Endothelial cell of umbilical vein (primary cell): Measurements from ENCODE around the gene PRRT1. TPM values are rescaled to one million over a fixed set of nuclear protein-coding genes. Genes with fewer than 3 reads are reported as not detected.

ENCODE experiments used
- BruUV-seq: library from RNA; stranded (reverse); fragments of 400-500 nt; replicated peaks from 2 replicates; lab custom pipeline; 2021; lab: Mats Ljungman, UMichigan
- CTCF ChIA-PET: fragments of 300-600, 350-600 bp; sonication (Branson Sonifier 250); formaldehyde crosslinking; loops from one replicate; lab custom pipeline; 2021; ENCODE audit warnings: antibody characterized with exemption, inconsistent platforms; lab: Charles Lee
- POLR2A ChIA-PET: fragments of 300-600, 350-600 bp; sonication (Branson Sonifier 250); formaldehyde crosslinking; loops from one replicate; lab custom pipeline; 2021; ENCODE audit warnings: antibody characterized with exemption, inconsistent platforms; lab: Charles Lee
- DNase-seq: peaks from one replicate; pipeline ENCODE4 v3.0.0-alpha.2; 2011; ENCODE audit warnings: low read depth, low spot score
- FAIRE-seq: peaks from 2 replicates; lab custom pipeline; 2011; peaks lifted over from hg19 to GRCh38; lab: Jason Lieb, UNC
- H2AFZ ChIP-seq: 2 replicates; pipeline ENCODE4 v1.6.0; 2012; ENCODE audit warnings: low read depth, low read length, control low read depth, inconsistent platforms
- H3K27ac ChIP-seq: 2 replicates; pipeline ENCODE4 v1.5.1; 2011; ENCODE audit warnings: low read depth, mild to moderate bottlenecking, control low read depth, low read length, moderate library complexity; ENCODE audit not compliant: insufficient read depth
- H3K27me3 ChIP-seq, 2 experiments: 2 replicates each; pipeline versions ENCODE4 v1.6.0 to v1.6.1; 2011; ENCODE audit warnings: low read length in 2 of 2, mixed read lengths in 1 of 2; ENCODE audit not compliant: control insufficient read depth in 2 of 2, insufficient read depth in 2 of 2
- H3K36me3 ChIP-seq, 2 experiments: 2 replicates in 1 of 2; 3 replicates in 1 of 2; pipeline ENCODE4 v1.5.1; 2011; ENCODE audit warnings: low read length in 2 of 2, mild to moderate bottlenecking in 1 of 2, moderate library complexity in 1 of 2; ENCODE audit not compliant: control insufficient read depth in 2 of 2, insufficient read depth in 2 of 2; ENCODE audit errors: extremely low read depth in 1 of 2
- H3K4me1 ChIP-seq: 3 replicates; pipeline ENCODE4 v1.5.1; 2011; ENCODE audit warnings: mild to moderate bottlenecking, low read length; ENCODE audit not compliant: control insufficient read depth, insufficient read depth; ENCODE audit errors: extremely low read depth
- H3K4me2 ChIP-seq: 2 replicates; pipeline ENCODE4 v1.6.1; 2011; ENCODE audit warnings: low read length, control low read depth, mixed read lengths; ENCODE audit not compliant: insufficient read depth
- H3K4me3 ChIP-seq, 3 experiments: fragments of 200-600 bp in 1 of 3; sonication (generic), shearing (Covaris generic) in 1 of 3; replicated peaks in 1 of 3; 2 replicates each; pipeline ENCODE4 v1.5.1; 2011 to 2016; ENCODE audit warnings: control low read depth in 3 of 3, low read length in 3 of 3, mild to moderate bottlenecking in 2 of 3, inconsistent platforms in 1 of 3, low read depth in 1 of 3, moderate library complexity in 1 of 3; ENCODE audit not compliant: insufficient read depth in 1 of 3
- H3K79me2 ChIP-seq: 2 replicates; pipeline ENCODE4 v1.6.0; 2012; ENCODE audit warnings: low read length, inconsistent platforms; ENCODE audit not compliant: control insufficient read depth, insufficient read depth
- H3K9ac ChIP-seq: replicated peaks from 2 replicates; pipeline ENCODE3; 2011; ENCODE audit warnings: low read length, control low read depth; ENCODE audit not compliant: insufficient read depth; ENCODE audit errors: extremely low read depth
- H3K9me1 ChIP-seq: replicated peaks from 3 replicates; pipeline ENCODE4 v1.6.0; 2011; ENCODE audit warnings: mild to moderate bottlenecking, low read length; ENCODE audit not compliant: control insufficient read depth, insufficient read depth; ENCODE audit errors: extremely low read depth
- H3K9me3 ChIP-seq: replicated peaks from 2 replicates; pipeline ENCODE4 v1.5.1; 2012; ENCODE audit warnings: low read length, inconsistent platforms; ENCODE audit not compliant: control insufficient read depth, insufficient read depth
- H4K20me1 ChIP-seq: replicated peaks from 2 replicates; pipeline ENCODE3; 2011; ENCODE audit warnings: mild to moderate bottlenecking, low read length; ENCODE audit not compliant: control insufficient read depth, insufficient read depth; ENCODE audit errors: extremely low read depth
- EZH2 ChIP-seq: IDR thresholded peaks from 2 replicates; pipeline ENCODE4 v1.6.1; 2012; ENCODE audit warnings: borderline replicate concordance, low read depth, mild to moderate bottlenecking, moderate library complexity, low read length, inconsistent platforms; ENCODE audit not compliant: severe bottlenecking
- FOS ChIP-seq: IDR thresholded peaks from 2 replicates; pipeline ENCODE4 v1.6.1; 2011; ENCODE audit warnings: mild to moderate bottlenecking, low read length, moderate library complexity, borderline replicate concordance; ENCODE audit not compliant: insufficient read depth
- GATA2 ChIP-seq: IDR thresholded peaks from 2 replicates; pipeline ENCODE4 v1.7.0; 2011; ENCODE audit warnings: low read depth, mild to moderate bottlenecking, moderate library complexity, mixed read lengths, low read length; ENCODE audit not compliant: insufficient read length, insufficient read depth
- JUN ChIP-seq: IDR thresholded peaks from 2 replicates; pipeline ENCODE4 v1.6.1; 2011; ENCODE audit warnings: borderline replicate concordance, low read depth; ENCODE audit not compliant: insufficient read length, insufficient read depth
- MAX ChIP-seq: IDR thresholded peaks from 2 replicates; pipeline ENCODE4 v1.6.1; 2011; ENCODE audit not compliant: insufficient read depth, insufficient read length
- POLR2A ChIP-seq: IDR thresholded peaks from 2 replicates; pipeline ENCODE4 v1.6.1; 2012; ENCODE audit warnings: low read depth, mild to moderate bottlenecking, control low read depth, low read length
- dilution Hi-C: fragments of 300-500 bp; cut with MboI; formaldehyde crosslinking; loops from one replicate; pipeline ENCODE4 v1.15.0; 2019; ENCODE audit warnings: low sequenced_read_pairs; ENCODE audit not compliant: extremely low pct_ligation_motif_present
- intact Hi-C: fragments of 100-400 bp; cut with micrococcal nuclease; formaldehyde crosslinking; loops from one replicate; pipeline ENCODE4 v1.10.0; 2022
- polyA plus RNA-seq, 4 experiments: library from polyadenylated mRNA; depleted of rRNA in 3 of 4; stranded (reverse) in 3 of 4; unstranded in 1 of 4; fragments of >200 nt; gene quantifications; 2 replicates each; pipeline versions ENCODE4 v1.2.1 to v1.2.3, GENCODE V29; 2011 to 2012; ENCODE audit warnings: missing spikeins in 1 of 4
- total RNA-seq: library from RNA; stranded (reverse); gene quantifications from 2 replicates; pipeline ENCODE4 v1.2.3, GENCODE V29; 2021
- TF ChIP-seq, protein P1 (sequence below), 2 donors: IDR thresholded peaks; 1 replicate in 1 of 2; 2 replicates in 1 of 2; pipeline ENCODE4 v1.5.1; 2011; ENCODE audit warnings: low read length in 2 of 2, mild to moderate bottlenecking in 2 of 2, moderate library complexity in 2 of 2, control low read depth in 1 of 2, inconsistent platforms in 1 of 2, low read depth in 1 of 2; ENCODE audit not compliant: insufficient read depth in 1 of 2; ENCODE audit errors: extremely low read depth in 1 of 2

Gene PRRT1
- total and polyA plus RNA-seq, 2 donors (not counting 3 experiments of a cell fraction or from before 2014, with no cell fraction given) = 0.55 to 1.3 TPM

GRCh38 chr6:32149932-32150870 lies 1.5 kb downstream of the PRRT1 start:
- BruUV-seq = no TSS peak
- no peak overlapping the region for H2AFZ ChIP-seq
- H3K4me1 ChIP-seq = peaks cover 22% of the 10 kb centered on the region
- DNase-seq (no peak), FAIRE-seq (no peak)
- dilution Hi-C loops (no loop called here), intact Hi-C loops (no loop called here)
- H3K9me3 ChIP-seq = no peaks in the 10 kb centered on the region
- no peak overlapping the region for H3K9ac ChIP-seq
- H3K79me2 ChIP-seq = peaks cover 4% of the 10 kb centered on the region
- no peak overlapping the region for H3K4me3 ChIP-seq
- H3K4me2 ChIP-seq = no peak overlapping the region
- no peaks in the 10 kb centered on the region for H3K36me3 ChIP-seq
- TF ChIP-seq, protein P1, sequence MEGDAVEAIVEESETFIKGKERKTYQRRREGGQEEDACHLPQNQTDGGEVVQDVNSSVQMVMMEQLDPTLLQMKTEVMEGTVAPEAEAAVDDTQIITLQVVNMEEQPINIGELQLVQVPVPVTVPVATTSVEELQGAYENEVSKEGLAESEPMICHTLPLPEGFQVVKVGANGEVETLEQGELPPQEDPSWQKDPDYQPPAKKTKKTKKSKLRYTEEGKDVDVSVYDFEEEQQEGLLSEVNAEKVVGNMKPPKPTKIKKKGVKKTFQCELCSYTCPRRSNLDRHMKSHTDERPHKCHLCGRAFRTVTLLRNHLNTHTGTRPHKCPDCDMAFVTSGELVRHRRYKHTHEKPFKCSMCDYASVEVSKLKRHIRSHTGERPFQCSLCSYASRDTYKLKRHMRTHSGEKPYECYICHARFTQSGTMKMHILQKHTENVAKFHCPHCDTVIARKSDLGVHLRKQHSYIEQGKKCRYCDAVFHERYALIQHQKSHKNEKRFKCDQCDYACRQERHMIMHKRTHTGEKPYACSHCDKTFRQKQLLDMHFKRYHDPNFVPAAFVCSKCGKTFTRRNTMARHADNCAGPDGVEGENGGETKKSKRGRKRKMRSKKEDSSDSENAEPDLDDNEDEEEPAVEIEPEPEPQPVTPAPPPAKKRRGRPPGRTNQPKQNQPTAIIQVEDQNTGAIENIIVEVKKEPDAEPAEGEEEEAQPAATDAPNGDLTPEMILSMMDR (IDR thresholded peaks at IDR 0.05; ENCODE audit: extremely low read depth in 1 of 2, insufficient read depth in 1 of 2, low read depth in 1 of 2, low read length in 2 of 2) = no peak
- TF ChIP-seq JUN (no peak), EZH2 (peak; percentile 41), MAX (no peak), GATA2 (no peak), FOS (no peak), POLR2A (no peak)
- peaks cover 24 to 27% of the 10 kb centered on the region in 2 experiments for H3K27me3 ChIP-seq
- POLR2A ChIA-PET = no interaction called here
- no peaks in the 10 kb centered on the region for H3K9me1 ChIP-seq
- no peaks in the 10 kb centered on the region for H4K20me1 ChIP-seq
- H3K27ac ChIP-seq = no peak overlapping the region
- CTCF ChIA-PET = interaction anchor here (1.1 kb wide), 1 partner anchor 14 kb away, joined by 3 read pairs; no protein-coding TSS in a partner anchor
